Gastroesophageal sphincter (tissue), 3 donors: Measurements from ENCODE around the gene CDC42BPB.

Experiments
- CTCF ChIP-seq, 4 experiments: fragments of 200-600 bp in 2 of 4; fragments of 450-650 bp in 2 of 4; sonication (generic) in 1 of 4; IDR thresholded peaks; one replicate each; pipeline ENCODE4 v1.5.1; 2017 to 2019; ENCODE audit warnings: antibody characterized with exemption in 4 of 4, mild to moderate bottlenecking in 2 of 4, moderate library complexity in 2 of 4
- EP300 ChIP-seq: sonication (generic); formaldehyde crosslinking; IDR thresholded peaks from one replicate; pipeline ENCODE4 v1.6.1; 2017; ENCODE audit warnings: antibody characterized with exemption, mild to moderate bottlenecking
- POLR2A ChIP-seq, 2 donors: fragments of 450-650 bp; IDR thresholded peaks; one replicate each; pipeline ENCODE4 v1.6.1; 2017; ENCODE audit warnings: antibody characterized with exemption in 2 of 2, mild to moderate bottlenecking in 2 of 2, moderate library complexity in 1 of 2

GRCh38 chr14:102962111-102962627 lies 95.2 kb downstream of the CDC42BPB start:
- TF ChIP-seq CTCF (IDR thresholded peaks at IDR 0.05) (no peak), POLR2A (IDR thresholded peaks at IDR 0.05) (no peak), EP300 (no peak)
